Gastrocnemius medialis (tissue), 4 donors: ENCODE data around the gene LSM11.

Experiments
- POLR2A ChIP-seq, 2 donors: fragments of 450-650 bp; IDR thresholded peaks; one replicate each; pipeline ENCODE4 v1.6.1; 2017; ENCODE audit warnings: antibody characterized with exemption in 2 of 2, mild to moderate bottlenecking in 2 of 2, moderate library complexity in 2 of 2
- TF ChIP-seq, protein P1 (sequence below), 5 experiments: fragments of 450-650 bp in 3 of 5; fragments of 200-600 bp in 2 of 5; sonication (generic) in 2 of 5; IDR thresholded peaks in 4 of 5; conservative IDR thresholded peaks in 1 of 5; 1 replicate in 4 of 5; 2 replicates in 1 of 5; pipeline ENCODE4 v1.5.1; 2016 to 2019; ENCODE audit warnings: antibody characterized with exemption in 5 of 5, mild to moderate bottlenecking in 3 of 5, moderate library complexity in 3 of 5

DNA sequence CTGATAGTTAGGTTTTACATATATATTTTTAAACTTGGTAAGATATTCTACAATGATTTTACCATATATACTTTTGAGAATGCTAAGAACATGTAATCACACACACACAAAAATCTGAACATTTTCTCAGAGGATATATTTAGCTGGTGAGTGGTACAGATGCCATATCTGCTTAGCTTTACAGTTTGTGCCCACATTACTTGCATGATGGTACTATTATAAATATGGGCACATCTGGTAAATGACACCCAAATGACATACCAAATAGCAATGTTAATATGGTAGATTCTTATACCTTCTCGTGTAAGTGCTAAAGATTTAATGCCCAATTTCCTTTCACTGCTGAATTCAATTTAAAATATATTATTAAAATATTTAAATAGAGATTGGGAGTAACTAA is 56.6 kb downstream of the LSM11 start:
- no peak for TF ChIP-seq POLR2A (IDR thresholded peaks at IDR 0.05)
- TF ChIP-seq, protein P1, sequence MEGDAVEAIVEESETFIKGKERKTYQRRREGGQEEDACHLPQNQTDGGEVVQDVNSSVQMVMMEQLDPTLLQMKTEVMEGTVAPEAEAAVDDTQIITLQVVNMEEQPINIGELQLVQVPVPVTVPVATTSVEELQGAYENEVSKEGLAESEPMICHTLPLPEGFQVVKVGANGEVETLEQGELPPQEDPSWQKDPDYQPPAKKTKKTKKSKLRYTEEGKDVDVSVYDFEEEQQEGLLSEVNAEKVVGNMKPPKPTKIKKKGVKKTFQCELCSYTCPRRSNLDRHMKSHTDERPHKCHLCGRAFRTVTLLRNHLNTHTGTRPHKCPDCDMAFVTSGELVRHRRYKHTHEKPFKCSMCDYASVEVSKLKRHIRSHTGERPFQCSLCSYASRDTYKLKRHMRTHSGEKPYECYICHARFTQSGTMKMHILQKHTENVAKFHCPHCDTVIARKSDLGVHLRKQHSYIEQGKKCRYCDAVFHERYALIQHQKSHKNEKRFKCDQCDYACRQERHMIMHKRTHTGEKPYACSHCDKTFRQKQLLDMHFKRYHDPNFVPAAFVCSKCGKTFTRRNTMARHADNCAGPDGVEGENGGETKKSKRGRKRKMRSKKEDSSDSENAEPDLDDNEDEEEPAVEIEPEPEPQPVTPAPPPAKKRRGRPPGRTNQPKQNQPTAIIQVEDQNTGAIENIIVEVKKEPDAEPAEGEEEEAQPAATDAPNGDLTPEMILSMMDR (IDR thresholded peaks at IDR 0.05 in 4 of 5, conservative IDR thresholded peaks at IDR 0.05 in 1 of 5): no peak
